HFF-Myc (cell line): ENCODE data around the gene SIGLEC1.

Experiments
- DNase-seq: peaks from one replicate; pipeline ENCODE4 v3.0.0-alpha.2; 2011; ENCODE audit warnings: low read depth; ENCODE audit errors: extremely low read depth
- H3K4me3 ChIP-seq: replicated peaks from 2 replicates; pipeline ENCODE4 v1.5.1; 2011; ENCODE audit warnings: low read depth, mild to moderate bottlenecking, control low read depth, low read length
- CTCF ChIP-seq: IDR thresholded peaks from 2 replicates; pipeline ENCODE4 v1.5.1; 2012; ENCODE audit warnings: mild to moderate bottlenecking, low read depth, low read length, control low read depth; ENCODE audit errors: missing control alignments

Gene SIGLEC1

GRCh38 chr20:3720068-3720467 lies 7.7 kb upstream of the SIGLEC1 start:
- H3K4me3 ChIP-seq = no peak overlapping the region
- TF ChIP-seq CTCF = no peak
- no peak for DNase-seq

GRCh38 chr20:3719046-3719445 lies 6.6 kb upstream of the SIGLEC1 start:
- no peak for TF ChIP-seq CTCF
- DNase-seq = no peak

GRCh38 chr20:3716195-3716834 lies 3.9 kb upstream of the SIGLEC1 start:
- no peak for DNase-seq
- TF ChIP-seq CTCF = peak; percentile 92
- H3K4me3 ChIP-seq = no peak overlapping the region

More at GRCh38 chr20:3719046-3719445, 6.6 kb upstream of the SIGLEC1 start:
- H3K4me3 ChIP-seq = no peak overlapping the region

- TF ChIP-seq CTCF = no peak
- H3K4me3 ChIP-seq = no peak overlapping the region
- DNase-seq = no peak
Measured at GRCh38 chr20:3714092-3714491, 1.7 kb upstream of the SIGLEC1 start.

GRCh38 chr20:3711484-3711941 lies 887 bp downstream of the SIGLEC1 start:
- DNase-seq = no peak
- H3K4me3 ChIP-seq = no peak overlapping the region
- TF ChIP-seq CTCF = no peak

GRCh38 chr20:3710703-3711483 lies 1.5 kb downstream of the SIGLEC1 start:
- no peak for DNase-seq
- peak; percentile 96 for TF ChIP-seq CTCF
- no peak overlapping the region for H3K4me3 ChIP-seq
